ENCODE data around the gene LCE7A. TPM values are rescaled to one million over a fixed set of nuclear protein-coding genes. Genes with fewer than 3 reads are reported as not detected.

Gene LCE7A
- total and polyA plus RNA-seq, 12 donors = not detected

DNA sequence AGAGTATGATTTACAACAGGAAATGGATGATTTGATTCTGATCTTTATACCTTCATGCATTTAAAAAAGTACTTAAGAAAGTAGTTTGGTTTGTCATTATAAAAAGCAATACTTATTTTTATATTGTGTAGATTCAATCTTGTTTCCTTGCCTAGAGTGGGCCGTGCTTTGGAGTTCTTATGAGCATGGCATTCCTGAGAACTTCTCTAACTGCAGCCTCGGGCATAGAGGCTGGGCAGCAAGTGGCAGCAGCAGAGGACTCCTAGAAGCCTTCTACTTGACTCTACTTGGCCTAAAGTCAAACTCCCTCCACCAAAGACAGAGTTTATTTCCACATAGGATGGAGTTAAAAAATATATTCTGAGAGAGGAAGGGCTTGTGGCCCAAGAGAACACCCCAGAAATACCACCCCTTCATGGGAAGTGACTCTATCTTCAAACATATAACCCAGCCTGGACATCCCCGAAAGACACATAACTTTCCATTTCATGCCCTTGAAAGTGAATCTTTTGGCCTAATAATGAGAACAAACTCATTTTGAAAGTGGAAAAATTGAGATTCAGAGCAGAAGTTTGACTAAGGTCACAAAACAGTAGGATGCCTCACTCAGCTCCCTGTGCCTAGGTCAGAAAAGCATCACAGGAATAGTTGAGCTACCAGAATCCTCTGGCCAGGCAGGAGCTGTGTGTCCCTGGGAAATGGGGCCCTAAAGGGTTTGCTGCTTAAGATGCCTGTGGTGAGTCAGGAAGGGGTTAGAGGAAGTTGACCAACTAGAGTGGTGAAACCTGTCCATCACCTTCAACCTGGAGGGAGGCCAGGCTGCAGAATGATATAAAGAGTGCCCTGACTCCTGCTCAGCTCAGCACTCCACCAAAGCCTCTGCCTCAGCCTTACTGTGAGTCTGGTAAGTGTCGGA is 48.1 kb downstream of the LCE7A start, which contains the start of gene IVL:
IVL (plus strand) TSS at position 861 of the 916 bp plus-strand sequence. CDS start 1,252 bp downstream, outside the sequence.
- intact Hi-C loops (cut with DNase I) = no loop called here
- Histone ChIP-seq H3K4me1 (no peaks in the 10 kb centered on the region), H3K9me3 (no peaks in the 10 kb centered on the region), H3K27ac (no peak within 1 kb of the TSS), H3K27me3 (peaks cover 0 to 30% (median 1%) of the 10 kb centered on the region in 7 donors), H3K4me3 (no peak within 1 kb of the TSS), H3K36me3 (no peaks in the 10 kb centered on the region)
- DNase-seq (no peak), ATAC-seq (no peak)
- TF ChIP-seq, protein P1, sequence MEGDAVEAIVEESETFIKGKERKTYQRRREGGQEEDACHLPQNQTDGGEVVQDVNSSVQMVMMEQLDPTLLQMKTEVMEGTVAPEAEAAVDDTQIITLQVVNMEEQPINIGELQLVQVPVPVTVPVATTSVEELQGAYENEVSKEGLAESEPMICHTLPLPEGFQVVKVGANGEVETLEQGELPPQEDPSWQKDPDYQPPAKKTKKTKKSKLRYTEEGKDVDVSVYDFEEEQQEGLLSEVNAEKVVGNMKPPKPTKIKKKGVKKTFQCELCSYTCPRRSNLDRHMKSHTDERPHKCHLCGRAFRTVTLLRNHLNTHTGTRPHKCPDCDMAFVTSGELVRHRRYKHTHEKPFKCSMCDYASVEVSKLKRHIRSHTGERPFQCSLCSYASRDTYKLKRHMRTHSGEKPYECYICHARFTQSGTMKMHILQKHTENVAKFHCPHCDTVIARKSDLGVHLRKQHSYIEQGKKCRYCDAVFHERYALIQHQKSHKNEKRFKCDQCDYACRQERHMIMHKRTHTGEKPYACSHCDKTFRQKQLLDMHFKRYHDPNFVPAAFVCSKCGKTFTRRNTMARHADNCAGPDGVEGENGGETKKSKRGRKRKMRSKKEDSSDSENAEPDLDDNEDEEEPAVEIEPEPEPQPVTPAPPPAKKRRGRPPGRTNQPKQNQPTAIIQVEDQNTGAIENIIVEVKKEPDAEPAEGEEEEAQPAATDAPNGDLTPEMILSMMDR (IDR thresholded peaks at IDR 0.05) = no peak
- whole genome bisulfite sequencing, 2 donors = 73 to 77% methylated on average over 4 of the region's 4 CpGs

DNA sequence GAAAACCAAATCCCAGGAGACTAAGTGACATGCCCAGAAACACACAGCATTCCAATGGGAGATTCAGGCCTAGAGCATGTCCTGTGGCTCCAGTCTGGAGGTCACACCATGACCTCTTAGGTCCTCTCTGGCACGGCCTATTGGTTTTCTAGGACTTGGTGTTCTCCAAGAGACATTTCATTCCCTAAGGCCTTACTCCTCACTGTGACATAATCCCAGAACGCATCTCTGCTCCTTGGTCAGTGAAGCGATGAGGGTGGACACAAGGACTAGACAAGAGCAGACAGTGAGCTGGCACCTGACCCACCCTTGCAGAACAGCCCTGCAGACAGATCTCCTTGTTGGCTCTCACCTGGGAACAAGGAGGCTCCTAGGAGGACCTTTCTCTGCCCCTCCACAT is 49.4 kb downstream of the LCE7A start:
- ATAC-seq (no peak), DNase-seq (no peak)
- H3K4me3 ChIP-seq = no peak overlapping the region
- 79 to 88% methylated on average over 3 of the region's 3 CpGs for WGBS, 2 donors
- peaks cover 0 to 26% (median 0%) of the 10 kb centered on the region in 7 donors for H3K27me3 ChIP-seq
- no peak overlapping the region for H3K27ac ChIP-seq
- H3K36me3 ChIP-seq = no peaks in the 10 kb centered on the region
- H3K9me3 ChIP-seq = no peaks in the 10 kb centered on the region
- intact Hi-C loops (cut with DNase I) = no loop called here
- TF ChIP-seq, protein P1 (IDR thresholded peaks at IDR 0.05) = no peak
- H3K4me1 ChIP-seq = no peaks in the 10 kb centered on the region

Other genes starting within 250 kb of the LCE7A start
- not detected for gene LCE3B, start 246.2 kb upstream of the LCE7A start, total RNA-seq
- not detected for gene LCE3B, start 246.2 kb upstream of the LCE7A start, polyA plus RNA-seq
- gene LCE3A, start 236.9 kb upstream of the LCE7A start, total RNA-seq = not detected
- gene LCE3A, start 236.9 kb upstream of the LCE7A start, polyA plus RNA-seq = not detected
- not detected for gene LCE2D, start 196.6 kb upstream of the LCE7A start, total RNA-seq
- gene LCE2D, start 196.6 kb upstream of the LCE7A start, polyA plus RNA-seq = not detected
- gene LCE2C, start 184.7 kb upstream of the LCE7A start, total RNA-seq = not detected
- gene LCE2C, start 184.7 kb upstream of the LCE7A start, polyA plus RNA-seq = not detected
- gene LCE2B, start 173.9 kb upstream of the LCE7A start, total RNA-seq = not detected
- not detected for gene LCE2B, start 173.9 kb upstream of the LCE7A start, polyA plus RNA-seq
- not detected for gene LCE2A, start 161.7 kb upstream of the LCE7A start, total RNA-seq
- not detected for gene LCE2A, start 161.7 kb upstream of the LCE7A start, polyA plus RNA-seq
- not detected for gene LCE4A, start 151.8 kb upstream of the LCE7A start, total RNA-seq
- gene LCE4A, start 151.8 kb upstream of the LCE7A start, polyA plus RNA-seq = not detected
- not detected for gene KPRP, start 102.0 kb upstream of the LCE7A start, total RNA-seq
- gene KPRP, start 102.0 kb upstream of the LCE7A start, polyA plus RNA-seq = not detected
- gene LCE1F, start 84.9 kb upstream of the LCE7A start, total RNA-seq = not detected
- gene LCE1F, start 84.9 kb upstream of the LCE7A start, polyA plus RNA-seq = not detected
- not detected for gene LCE1E, start 73.7 kb upstream of the LCE7A start, total RNA-seq
- not detected for gene LCE1E, start 73.7 kb upstream of the LCE7A start, polyA plus RNA-seq
- gene LCE1D, start 63.3 kb upstream of the LCE7A start, total RNA-seq = not detected
- gene LCE1D, start 63.3 kb upstream of the LCE7A start, polyA plus RNA-seq = not detected
- not detected for gene LCE1C, start 53.3 kb upstream of the LCE7A start, total RNA-seq
- gene LCE1C, start 53.3 kb upstream of the LCE7A start, polyA plus RNA-seq = not detected
- gene LCE1B, start 48.0 kb upstream of the LCE7A start, total RNA-seq = not detected
- gene LCE1B, start 48.0 kb upstream of the LCE7A start, polyA plus RNA-seq = not detected
- not detected for gene LCE1A, start 32.5 kb upstream of the LCE7A start, total RNA-seq
- not detected for gene LCE1A, start 32.5 kb upstream of the LCE7A start, polyA plus RNA-seq
- not detected for gene LCE6A, start 17.1 kb upstream of the LCE7A start, total RNA-seq
- not detected for gene LCE6A, start 17.1 kb upstream of the LCE7A start, polyA plus RNA-seq
- gene SMCP, start 18.3 kb downstream of the LCE7A start, total RNA-seq = not detected
- not detected for gene SMCP, start 18.3 kb downstream of the LCE7A start, polyA plus RNA-seq
- not detected for gene IVL, start 48.5 kb downstream of the LCE7A start, total RNA-seq
- gene IVL, start 48.5 kb downstream of the LCE7A start, polyA plus RNA-seq = under 1 TPM in 1 of 2 donors, not detected in 1; 0.06 TPM
- not detected for gene SPRR5, start 87.2 kb downstream of the LCE7A start, total RNA-seq
- gene SPRR5, start 87.2 kb downstream of the LCE7A start, polyA plus RNA-seq = not detected
- not detected for gene SPRR4, start 110.7 kb downstream of the LCE7A start, total RNA-seq
- gene SPRR4, start 110.7 kb downstream of the LCE7A start, polyA plus RNA-seq = not detected
- gene SPRR1A, start 124.1 kb downstream of the LCE7A start, total RNA-seq = not detected
- not detected for gene SPRR1A, start 124.1 kb downstream of the LCE7A start, polyA plus RNA-seq
- not detected for gene SPRR3, start 141.8 kb downstream of the LCE7A start, total RNA-seq
- 1 to 10 TPM in 1 of 2 donors, not detected in 1; 2.6 TPM for gene SPRR3, start 141.8 kb downstream of the LCE7A start, polyA plus RNA-seq
- gene SPRR1B, start 171.2 kb downstream of the LCE7A start, total RNA-seq = not detected
- under 1 TPM in 1 of 2 donors, not detected in 1; 0.30 TPM for gene SPRR1B, start 171.2 kb downstream of the LCE7A start, polyA plus RNA-seq
- gene SPRR2D, start 181.1 kb downstream of the LCE7A start, total RNA-seq = not detected
- gene SPRR2D, start 181.1 kb downstream of the LCE7A start, polyA plus RNA-seq = under 1 TPM in 1 of 2 donors, not detected in 1; 0.14 TPM
- not detected for gene SPRR2A, start 197.5 kb downstream of the LCE7A start, total RNA-seq
- under 1 TPM in 1 of 2 donors, not detected in 1; 0.35 TPM for gene SPRR2A, start 197.5 kb downstream of the LCE7A start, polyA plus RNA-seq
- not detected for gene SPRR2B, start 211.6 kb downstream of the LCE7A start, total RNA-seq
- gene SPRR2B, start 211.6 kb downstream of the LCE7A start, polyA plus RNA-seq = not detected
- not detected for gene SPRR2E, start 234.5 kb downstream of the LCE7A start, total RNA-seq
- gene SPRR2E, start 234.5 kb downstream of the LCE7A start, polyA plus RNA-seq = under 1 TPM in 1 of 2 donors, not detected in 1; 0.22 TPM

Measured in heart right ventricle (tissue), 16 donors.